Measurements from ENCODE around the gene DSC3.

- TF ChIP-seq, protein P1, sequence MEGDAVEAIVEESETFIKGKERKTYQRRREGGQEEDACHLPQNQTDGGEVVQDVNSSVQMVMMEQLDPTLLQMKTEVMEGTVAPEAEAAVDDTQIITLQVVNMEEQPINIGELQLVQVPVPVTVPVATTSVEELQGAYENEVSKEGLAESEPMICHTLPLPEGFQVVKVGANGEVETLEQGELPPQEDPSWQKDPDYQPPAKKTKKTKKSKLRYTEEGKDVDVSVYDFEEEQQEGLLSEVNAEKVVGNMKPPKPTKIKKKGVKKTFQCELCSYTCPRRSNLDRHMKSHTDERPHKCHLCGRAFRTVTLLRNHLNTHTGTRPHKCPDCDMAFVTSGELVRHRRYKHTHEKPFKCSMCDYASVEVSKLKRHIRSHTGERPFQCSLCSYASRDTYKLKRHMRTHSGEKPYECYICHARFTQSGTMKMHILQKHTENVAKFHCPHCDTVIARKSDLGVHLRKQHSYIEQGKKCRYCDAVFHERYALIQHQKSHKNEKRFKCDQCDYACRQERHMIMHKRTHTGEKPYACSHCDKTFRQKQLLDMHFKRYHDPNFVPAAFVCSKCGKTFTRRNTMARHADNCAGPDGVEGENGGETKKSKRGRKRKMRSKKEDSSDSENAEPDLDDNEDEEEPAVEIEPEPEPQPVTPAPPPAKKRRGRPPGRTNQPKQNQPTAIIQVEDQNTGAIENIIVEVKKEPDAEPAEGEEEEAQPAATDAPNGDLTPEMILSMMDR (conservative IDR thresholded peaks at IDR 0.05; ENCODE audit: low read depth, low read length) = no peak
- TF ChIP-seq EZH2phosphoT487 (IDR thresholded peaks at IDR 0.05; ENCODE audit: borderline replicate concordance, low read length) = no peak
- no peak for TF ChIP-seq EZH2 (IDR thresholded peaks at IDR 0.05; ENCODE audit: low read length, unreplicated experiment)
These were observed 35.3 kb upstream of the DSC3 start for GRCh38 chr18:31077878-31078277.
